NCI-H345 treated with DMSO at 0.1 percent for 48 hours (cell line): Measurements from ENCODE around the gene NAALADL2.

ENCODE experiments used
- DNase-seq: peaks from one replicate; lab custom pipeline; 2025; ENCODE audit not compliant: unreplicated experiment; lab: John Stamatoyannopoulos, UW

The NAALADL2 gene

GRCh38 chr3:174859114-174859735, at the start of gene NAALADL2:
Gene NAALADL2, plus strand, starts transcription at chr3:174859334.
- no peak for DNase-seq

- no peak for DNase-seq
These were observed 48.9 kb upstream of the NAALADL2 start for GRCh38 chr3:174810254-174810653.

GRCh38 chr3:174812172-174812862, 46.8 kb upstream of the NAALADL2 start:
- no peak for DNase-seq

- no peak for DNase-seq
These were observed 43.4 kb upstream of the NAALADL2 start for GRCh38 chr3:174815750-174816149.

- DNase-seq = no peak
These were observed 38.2 kb upstream of the NAALADL2 start for GRCh38 chr3:174820885-174821284.

- DNase-seq = no peak
These were observed 37.7 kb upstream of the NAALADL2 start for GRCh38 chr3:174821477-174821876.

- no peak for DNase-seq
These were observed 36.8 kb upstream of the NAALADL2 start for GRCh38 chr3:174822320-174822719.

GRCh38 chr3:174826069-174826468, 33.1 kb upstream of the NAALADL2 start:
- DNase-seq = no peak

- no peak for DNase-seq
These were observed 14.4 kb upstream of the NAALADL2 start for GRCh38 chr3:174844746-174845145.

GRCh38 chr3:174846055-174846454, 13.1 kb upstream of the NAALADL2 start:
- no peak for DNase-seq

- no peak for DNase-seq
These were observed 4.1 kb upstream of the NAALADL2 start for GRCh38 chr3:174854987-174855386.

- no peak for DNase-seq
These were observed 1.8 kb upstream of the NAALADL2 start for GRCh38 chr3:174857301-174857700.

GRCh38 chr3:174858353-174858752, 781 bp upstream of the NAALADL2 start:
- no peak for DNase-seq

GRCh38 chr3:174859756-174860155, 622 bp downstream of the NAALADL2 start:
- no peak for DNase-seq

GRCh38 chr3:174862101-174862500, 3.0 kb downstream of the NAALADL2 start:
- no peak for DNase-seq

GRCh38 chr3:174862666-174863065, 3.5 kb downstream of the NAALADL2 start:
- DNase-seq = no peak

GRCh38 chr3:174863488-174863887, 4.4 kb downstream of the NAALADL2 start:
- DNase-seq = no peak

GRCh38 chr3:174869448-174869847, 10.3 kb downstream of the NAALADL2 start:
- DNase-seq = no peak

- no peak for DNase-seq
These were observed 14.9 kb downstream of the NAALADL2 start for GRCh38 chr3:174873832-174874657.

- no peak for DNase-seq
These were observed 23.7 kb downstream of the NAALADL2 start for GRCh38 chr3:174882789-174883188.

GRCh38 chr3:174883881-174884675, 24.9 kb downstream of the NAALADL2 start:
- DNase-seq = no peak
